HG02763 (cell line): Measurements from ENCODE around the gene DNPH1.

Experiments used
- ATAC-seq: cut with Tn5 transposase; IDR thresholded peaks from one replicate; pipeline ENCODE4 v1.9.1; 2021; ENCODE audit warnings: mild to moderate bottlenecking, moderate library complexity; ENCODE audit not compliant: unreplicated experiment

Gene DNPH1

GRCh38 chr6:43264599-43265145 lies 35.4 kb upstream of the DNPH1 start:
- no peak for ATAC-seq

- peak; percentile 60 for ATAC-seq
Observed at GRCh38 chr6:43263314-43264178, 34.3 kb upstream of the DNPH1 start.

GRCh38 chr6:43262780-43263313 lies 33.6 kb upstream of the DNPH1 start:
- ATAC-seq, result no peak

GRCh38 chr6:43262000-43262779 lies 32.9 kb upstream of the DNPH1 start:
- no peak for ATAC-seq

GRCh38 chr6:43261198-43261597 lies 31.9 kb upstream of the DNPH1 start:
- ATAC-seq, result no peak

GRCh38 chr6:43260791-43261190 lies 31.5 kb upstream of the DNPH1 start:
- ATAC-seq, result no peak

- ATAC-seq, result no peak
Observed at GRCh38 chr6:43258807-43259686, 29.8 kb upstream of the DNPH1 start.

GRCh38 chr6:43258180-43258579 lies 28.9 kb upstream of the DNPH1 start:
- no peak for ATAC-seq

- ATAC-seq, result no peak
Observed at GRCh38 chr6:43257367-43258145, 28.3 kb upstream of the DNPH1 start.

- ATAC-seq, result no peak
Observed at GRCh38 chr6:43256670-43257366, 27.5 kb upstream of the DNPH1 start.

- no peak for ATAC-seq
Observed at GRCh38 chr6:43255408-43256054, 26.2 kb upstream of the DNPH1 start.

GRCh38 chr6:43254846-43255245 lies 25.6 kb upstream of the DNPH1 start:
- no peak for ATAC-seq

- no peak for ATAC-seq
Observed at GRCh38 chr6:43254138-43254817, 25.0 kb upstream of the DNPH1 start.

- no peak for ATAC-seq
Observed at GRCh38 chr6:43253401-43253800, 24.1 kb upstream of the DNPH1 start.

GRCh38 chr6:43250992-43251373 lies 21.7 kb upstream of the DNPH1 start:
- no peak for ATAC-seq

- ATAC-seq, result no peak
Observed at GRCh38 chr6:43248791-43249190, 19.5 kb upstream of the DNPH1 start.

- no peak for ATAC-seq
Observed at GRCh38 chr6:43248101-43248500, 18.8 kb upstream of the DNPH1 start.
